K562 (cell line): ENCODE data around the gene SERPINH1. TPM values are rescaled to one million over a fixed set of nuclear protein-coding genes. Genes with fewer than 3 reads are reported as not detected.

ENCODE experiments used
- EGR1 ChIP-seq: fragments of 450-650 bp; conservative IDR thresholded peaks from 2 replicates; pipeline ENCODE4 v1.6.1; 2017; ENCODE audit warnings: mild to moderate bottlenecking
- FIP1L1 ChIP-seq: fragments of 200-400 bp; formaldehyde crosslinking; IDR thresholded peaks from 2 replicates; pipeline ENCODE4 v1.6.1; 2018; ENCODE audit warnings: mild to moderate bottlenecking, low read depth, low read length; ENCODE audit not compliant: poor library complexity, severe bottlenecking
- GMEB1 ChIP-seq: fragments of 250-450 bp; sonication (Bioruptor Pico); IDR thresholded peaks from 2 replicates; pipeline ENCODE4 v1.4.0; 2020; ENCODE audit warnings: mild to moderate bottlenecking
- HMG20B ChIP-seq: fragments of 250-450 bp; sonication (Bioruptor Pico); IDR thresholded peaks from 2 replicates; pipeline ENCODE4 v1.5.0; 2021; ENCODE audit warnings: mild to moderate bottlenecking
- HNRNPK ChIP-seq: fragments of 200-400 bp; formaldehyde crosslinking; IDR thresholded peaks from one replicate; pipeline ENCODE4 v1.6.1; 2018; ENCODE audit warnings: mild to moderate bottlenecking, low read depth, low read length; ENCODE audit not compliant: poor library complexity, severe bottlenecking
- MED1 ChIP-seq: sonication (generic); formaldehyde crosslinking; IDR thresholded peaks from 2 replicates; pipeline ENCODE4 v1.8.1; 2023; ENCODE audit warnings: missing genetic modification reagents, borderline replicate concordance
- MEIS2 ChIP-seq: fragments of 450-650 bp; IDR thresholded peaks from 2 replicates; pipeline ENCODE4 v1.6.1; 2014; ENCODE audit warnings: mild to moderate bottlenecking; ENCODE audit not compliant: partially characterized antibody
- NFE2 ChIP-seq: IDR thresholded peaks from 2 replicates; pipeline ENCODE4 v1.6.1; 2014; ENCODE audit warnings: antibody characterized with exemption, low read depth
- NFRKB ChIP-seq: fragments of 450-650 bp; IDR thresholded peaks from 2 replicates; pipeline ENCODE4 v1.6.1; 2016; ENCODE audit warnings: low read depth
- NR4A1 ChIP-seq, 2 experiments: fragments of 250-450 bp in 1 of 2; fragments of 450-650 bp in 1 of 2; sonication (Bioruptor Pico) in 1 of 2; IDR thresholded peaks; 2 replicates each; pipeline versions ENCODE4 v1.4.0 to v1.6.1; 2016 to 2020; ENCODE audit warnings: mild to moderate bottlenecking in 2 of 2, missing compliant biosample characterization in 1 of 2, missing genetic modification characterization in 1 of 2, moderate library complexity in 1 of 2
- REST ChIP-seq, 2 experiments: fragments of 450-650 bp; formaldehyde crosslinking in 1 of 2; IDR thresholded peaks; 2 replicates each; pipeline versions ENCODE4 v1.4.0 to v1.6.1; 2014 to 2020; ENCODE audit warnings: mild to moderate bottlenecking in 2 of 2, borderline replicate concordance in 1 of 2, low read depth in 1 of 2
- RUNX1 ChIP-seq: sonication (generic); IDR thresholded peaks from 2 replicates; pipeline ENCODE4 v1.6.1; 2016; ENCODE audit warnings: antibody characterized with exemption, low read depth
- SIN3A ChIP-seq, 2 experiments: fragments of 150-350 bp in 1 of 2; IDR thresholded peaks; 2 replicates each; pipeline ENCODE4 v1.6.1; 2011 to 2016; ENCODE audit warnings: borderline replicate concordance in 2 of 2, low read depth in 2 of 2, low read length in 2 of 2, mild to moderate bottlenecking in 2 of 2, moderate library complexity in 2 of 2; ENCODE audit not compliant: control insufficient read depth in 1 of 2
- TCF7 ChIP-seq: sonication (generic); IDR thresholded peaks from 2 replicates; pipeline ENCODE4 v1.6.1; 2016; ENCODE audit warnings: antibody characterized with exemption, borderline replicate concordance
- TEAD1 ChIP-seq, 2 experiments: fragments of 450-650 bp in 1 of 2; sonication (generic) in 1 of 2; formaldehyde crosslinking; IDR thresholded peaks; 2 replicates each; pipeline versions ENCODE4 v1.4.0 to v1.8.0; 2020 to 2022; ENCODE audit warnings: mild to moderate bottlenecking in 2 of 2, missing genetic modification reagents in 1 of 2
- ZBED1 ChIP-seq: IDR thresholded peaks from 2 replicates; pipeline ENCODE4 v1.6.1; 2014
- ZNF24 ChIP-seq: fragments of 450-650 bp; IDR thresholded peaks from 2 replicates; pipeline ENCODE4 v1.6.1; 2016
- ZNF3 ChIP-seq: fragments of 250-450 bp; sonication (Bioruptor Pico); IDR thresholded peaks from 2 replicates; pipeline ENCODE4 v1.5.0; 2021; ENCODE audit warnings: mild to moderate bottlenecking, moderate library complexity
- polyA plus RNA-seq, 8 experiments: library from polyadenylated mRNA; depleted of rRNA in 4 of 8; stranded (reverse) in 5 of 8; unstranded in 3 of 8; fragments of >200 nt; fragmentation: Nextera tagmentation in 2 of 8; fragmentation: Illumina TruSeq in 1 of 8; extraction: Ambion mirVana in 2 of 8; extraction: Trizol in 1 of 8; gene quantifications; 2 replicates each; pipeline versions ENCODE4 v1.2.1 to v1.2.3, GENCODE V29; 2011 to 2014; ENCODE audit warnings: inconsistent platforms in 1 of 8, missing spikeins in 1 of 8
- total RNA-seq, 7 experiments: library from RNA; depleted of rRNA in 6 of 7; stranded (reverse); fragments of >200 nt in 6 of 7; fragmentation: Illumina TruSeq in 2 of 7; extraction: Trizol in 2 of 7; gene quantifications; 2 replicates each; pipeline versions ENCODE4 v1.2.1 to v1.2.3, GENCODE V29; 2011 to 2021; ENCODE audit warnings: low replicate concordance in 1 of 7

Gene SERPINH1
- total and polyA plus RNA-seq, 9 of the 15 experiments (the other 6 are each of a cell fraction or from before 2014, with no cell fraction given) = 2.8 to 106 (median 67.9) TPM

GRCh38 chr11:75525433-75526191 is 36.4 kb upstream of the SERPINH1 start, which contains the start of gene GDPD5 (continued):
- TF ChIP-seq GMEB1 (CRISPR knock-in tag) = peak; percentile 46
- no peak for TF ChIP-seq NR4A1 (CRISPR knock-in tag; IDR thresholded peaks at IDR 0.05)
- TF ChIP-seq NR4A1 (tag; IDR thresholded peaks at IDR 0.05) = no peak
- TF ChIP-seq MEIS2 = peak; percentile 35
- no peak; the same call in 1 of the 2 replicates for TF ChIP-seq ZNF24
- no peak for TF ChIP-seq ZBED1
- no peak for TF ChIP-seq ZNF3 (CRISPR knock-in tag)
- TF ChIP-seq TCF7 = no peak
- TF ChIP-seq FIP1L1 = peak; percentile 41
- TF ChIP-seq NFRKB = no peak
- no peak for TF ChIP-seq HNRNPK
- no peak for TF ChIP-seq NFE2
- TF ChIP-seq RUNX1 = 0 out of 2 replicates have a peak, but pooled peaks have one; percentile 12
- no peak for TF ChIP-seq HMG20B (CRISPR knock-in tag)
- peak; percentile 62; the same call in 1 of the 2 replicates for TF ChIP-seq REST (IDR thresholded peaks at IDR 0.05; ENCODE audit: borderline replicate concordance)
- peak; percentile 68; the same call in 1 of the 2 replicates for TF ChIP-seq REST (CRISPR knock-in tag; IDR thresholded peaks at IDR 0.05; ENCODE audit: low read depth)
- TF ChIP-seq SIN3A (IDR thresholded peaks at IDR 0.05; ENCODE audit: borderline replicate concordance in 2 of 2, control insufficient read depth in 1 of 2, low read depth in 2 of 2, low read length in 2 of 2) = peak in 1 of 2 experiments; percentile 44; a peak in 1 of 4 replicates
- no peak for TF ChIP-seq MED1 (CRISPR knock-in tag)
- TF ChIP-seq TEAD1 (CRISPR knock-in tag; IDR thresholded peaks at IDR 0.05) = 0 out of 4 replicates have a peak, but pooled peaks of 1 of the 2 experiments have one; percentile 24
- peak; percentile 68 for TF ChIP-seq EGR1
